NCI-H2196 treated with DMSO at 0.1 percent for 48 hours (cell line): ENCODE results near the gene ARID5B.

Experiments used
- DNase-seq: peaks from one replicate; lab custom pipeline; 2025; ENCODE audit not compliant: unreplicated experiment; lab: John Stamatoyannopoulos, UW

ARID5B gene

DNA sequence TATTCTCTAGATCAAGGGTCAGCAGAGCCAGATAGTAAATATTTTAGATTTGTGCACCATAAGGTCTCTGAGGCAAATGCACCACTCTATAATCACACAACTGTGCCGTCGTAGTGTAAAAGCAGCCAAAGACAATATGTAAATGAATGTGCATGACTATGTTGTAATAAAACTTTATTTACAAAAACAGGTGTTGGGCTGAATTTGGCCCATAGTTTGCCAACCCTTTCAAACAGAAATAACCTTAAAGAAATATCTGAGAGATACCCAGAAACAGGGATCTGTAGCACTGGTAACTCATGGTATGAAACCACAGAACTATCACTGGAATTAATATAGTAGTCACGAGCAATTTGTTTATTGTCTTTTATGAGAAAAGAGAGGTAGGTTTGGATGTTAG is 86.0 kb downstream of the ARID5B start:
- no peak for DNase-seq

DNA sequence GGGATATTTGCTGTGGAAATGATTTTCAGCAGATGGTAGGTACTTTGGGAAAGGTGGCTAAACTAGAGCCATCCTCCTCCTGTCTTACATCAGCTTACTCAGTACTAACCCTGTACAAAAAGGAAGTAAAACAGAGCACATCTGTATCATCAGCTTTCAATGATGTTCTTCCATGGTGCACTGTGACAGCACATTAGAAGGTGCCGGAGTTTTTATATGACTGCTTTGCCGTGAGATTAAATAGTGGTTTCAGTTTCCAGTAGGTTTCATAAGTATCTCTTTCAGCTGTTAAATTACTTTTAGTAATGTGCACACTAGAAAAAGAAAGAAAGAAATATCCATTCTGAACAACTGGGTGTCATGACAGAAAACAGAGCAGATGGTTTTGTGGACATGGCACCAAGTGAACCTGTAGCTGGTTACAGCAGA is 86.5 kb downstream of the ARID5B start:
- no peak for DNase-seq

DNA sequence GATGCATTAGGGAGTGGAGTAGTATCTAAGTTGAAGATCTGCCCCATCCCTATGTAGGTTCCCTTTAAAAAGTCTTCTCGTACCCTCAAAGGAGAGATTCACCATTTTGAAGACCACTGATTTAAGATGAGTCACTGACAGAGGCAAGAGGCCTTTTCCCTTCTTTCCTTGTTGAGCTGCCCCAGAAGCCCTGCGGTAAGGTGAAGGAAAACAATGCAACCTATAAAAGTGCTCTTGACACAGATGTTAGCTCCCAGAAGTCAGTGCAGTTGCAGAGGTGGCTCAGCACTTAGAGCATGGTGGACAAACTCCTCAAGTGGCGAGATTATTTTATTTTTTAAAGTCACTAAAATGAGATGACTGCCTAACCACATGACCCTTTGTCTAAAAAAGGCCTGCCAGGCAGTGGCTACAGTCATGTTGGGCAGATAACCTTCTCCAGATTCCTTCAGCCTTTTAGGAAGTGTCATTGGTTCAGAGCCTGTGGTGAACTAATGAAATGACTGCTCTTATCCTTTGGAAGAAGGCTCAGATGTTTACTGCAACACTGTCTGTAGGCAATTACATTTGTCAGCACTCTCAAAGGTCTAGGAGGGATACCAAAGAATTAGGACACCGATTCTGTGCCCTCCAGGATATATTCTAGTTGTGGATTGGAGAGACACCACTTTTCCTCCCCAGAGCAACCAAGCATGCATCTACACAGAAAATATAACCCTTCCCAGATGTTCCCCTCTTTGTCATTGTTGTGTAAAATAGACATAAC is 88.7 kb downstream of the ARID5B start:
- no peak for DNase-seq

DNA sequence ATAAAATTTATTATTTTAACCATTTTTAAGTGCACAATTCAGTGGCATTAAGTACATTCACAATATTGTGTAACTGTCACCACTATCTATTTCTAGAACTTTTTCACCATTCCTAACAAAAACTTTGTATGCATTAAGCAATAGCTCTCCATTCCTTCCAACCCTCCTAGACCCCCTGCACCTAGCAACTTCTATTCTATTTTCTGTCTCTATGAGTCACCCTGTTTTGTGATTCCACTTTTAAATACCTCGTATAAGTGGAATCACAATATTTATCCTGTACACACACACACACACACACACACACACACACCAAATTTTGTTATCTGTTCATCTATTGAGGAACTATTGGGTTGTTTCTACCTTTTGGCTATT is 89.2 kb downstream of the ARID5B start:
- no peak for DNase-seq

DNA sequence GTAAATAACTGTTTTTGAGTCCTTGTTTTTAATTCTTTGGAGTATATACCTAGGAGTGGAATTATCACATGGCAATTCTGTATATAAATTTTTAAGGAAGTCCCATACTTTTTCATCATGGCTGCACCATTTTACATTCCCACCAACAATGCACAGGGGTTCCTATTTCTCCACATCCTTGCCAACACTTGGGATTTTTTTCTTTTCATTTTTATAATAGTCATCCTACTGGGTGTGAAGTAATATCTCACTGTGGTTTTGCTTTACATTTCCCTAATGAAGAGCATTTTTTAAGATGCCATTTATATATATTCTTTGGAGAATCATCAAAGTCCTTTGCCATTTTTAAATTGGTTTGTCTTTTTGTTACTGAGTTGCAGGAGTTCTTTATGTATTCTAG is 89.7 kb downstream of the ARID5B start:
- DNase-seq = no peak

DNA sequence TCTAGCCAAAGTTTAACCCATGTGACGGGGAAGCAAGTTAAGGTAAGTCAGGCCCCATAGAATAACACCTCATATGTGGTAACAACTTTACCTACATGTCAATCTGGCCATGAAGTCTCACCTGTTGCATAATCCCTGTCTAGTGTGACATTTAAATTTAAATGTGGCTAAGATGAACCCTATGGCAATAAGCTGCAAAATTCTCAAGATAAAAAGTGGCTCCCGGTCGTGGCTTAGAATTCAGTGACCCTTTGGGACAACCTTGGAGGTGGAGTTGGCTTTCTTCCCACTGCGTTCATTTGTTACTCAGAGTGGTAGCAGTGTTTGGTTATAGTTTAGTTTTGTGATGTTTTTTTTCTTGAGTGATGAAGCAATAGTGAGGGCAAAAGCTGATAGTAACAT is 90.6 kb downstream of the ARID5B start:
- no peak for DNase-seq

DNA sequence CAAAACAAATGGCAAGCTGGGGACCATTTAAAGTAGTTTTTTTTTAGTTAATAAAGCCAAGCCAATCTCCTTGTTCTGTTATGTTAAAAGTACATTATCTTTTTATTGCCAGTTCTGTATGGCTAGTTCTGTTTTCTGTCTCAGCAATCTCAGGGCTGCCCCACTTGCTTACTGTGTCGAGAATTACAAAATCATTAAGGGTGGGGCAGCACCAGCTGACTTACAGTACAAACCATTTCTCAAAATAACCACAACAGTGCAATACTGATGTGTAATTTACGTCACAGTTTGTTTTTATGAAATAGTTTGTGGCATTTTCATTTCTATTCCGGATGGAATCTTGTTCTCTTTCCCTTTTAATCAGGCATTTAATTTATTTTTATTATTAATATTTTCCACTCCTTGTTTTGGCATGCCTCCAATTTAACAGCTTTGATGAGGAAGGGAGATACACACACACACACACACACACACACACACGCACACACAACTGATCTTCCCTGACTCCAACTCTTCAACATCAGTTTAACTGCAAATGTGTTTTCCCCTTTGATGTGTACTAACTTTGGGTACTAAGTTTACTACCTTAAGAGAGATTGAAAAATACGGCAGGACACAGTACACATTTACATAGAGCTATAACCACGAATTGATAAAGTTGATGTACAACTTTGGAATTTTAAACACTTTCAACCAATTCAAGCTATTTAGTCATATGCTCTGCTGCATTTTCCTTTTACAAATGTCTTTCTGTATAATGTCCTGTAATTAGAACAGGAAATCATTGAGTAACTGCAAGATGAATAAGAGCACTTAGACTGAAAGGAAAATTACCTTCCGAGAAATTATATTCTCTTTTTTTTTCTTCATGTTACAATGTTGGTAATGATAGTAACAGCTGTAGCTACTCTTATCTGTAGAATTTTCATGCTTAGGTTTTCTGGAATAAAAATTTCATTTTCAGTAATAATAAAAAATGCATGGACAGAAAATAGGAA is 91.5 kb downstream of the ARID5B start:
- DNase-seq = no peak

DNA sequence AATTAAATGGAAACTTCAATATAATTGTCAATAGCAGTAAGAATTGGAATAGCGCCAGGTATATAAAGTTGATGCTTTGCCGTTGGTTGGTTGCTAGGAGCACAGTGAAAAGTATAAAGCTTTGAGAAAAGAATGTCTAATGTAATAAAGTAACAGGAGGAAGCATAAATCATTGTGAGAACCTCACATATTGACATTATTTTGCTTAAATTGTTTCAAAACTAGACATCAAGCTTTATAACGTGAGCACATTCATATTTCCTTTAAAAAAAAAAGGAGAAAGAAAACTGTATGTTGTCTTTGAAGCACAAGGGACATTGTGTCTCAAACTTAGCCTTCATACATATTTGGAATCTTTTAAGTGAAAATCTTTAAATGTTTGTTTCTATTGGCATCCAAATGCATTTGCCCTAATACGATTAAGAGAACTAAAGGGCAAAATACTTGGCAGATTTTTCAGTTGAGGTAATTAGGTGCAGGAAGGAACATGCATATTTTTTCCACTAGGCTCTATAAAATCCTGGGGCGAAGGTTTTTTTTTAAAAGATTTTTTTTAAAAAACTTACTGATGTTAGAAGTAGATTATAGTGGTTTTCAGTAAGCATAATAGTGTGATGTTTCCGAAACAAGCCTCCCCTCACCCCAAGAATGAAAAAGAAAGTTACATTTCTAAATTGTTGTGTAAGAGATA is 92.4 kb downstream of the ARID5B start:
- DNase-seq = no peak

DNA sequence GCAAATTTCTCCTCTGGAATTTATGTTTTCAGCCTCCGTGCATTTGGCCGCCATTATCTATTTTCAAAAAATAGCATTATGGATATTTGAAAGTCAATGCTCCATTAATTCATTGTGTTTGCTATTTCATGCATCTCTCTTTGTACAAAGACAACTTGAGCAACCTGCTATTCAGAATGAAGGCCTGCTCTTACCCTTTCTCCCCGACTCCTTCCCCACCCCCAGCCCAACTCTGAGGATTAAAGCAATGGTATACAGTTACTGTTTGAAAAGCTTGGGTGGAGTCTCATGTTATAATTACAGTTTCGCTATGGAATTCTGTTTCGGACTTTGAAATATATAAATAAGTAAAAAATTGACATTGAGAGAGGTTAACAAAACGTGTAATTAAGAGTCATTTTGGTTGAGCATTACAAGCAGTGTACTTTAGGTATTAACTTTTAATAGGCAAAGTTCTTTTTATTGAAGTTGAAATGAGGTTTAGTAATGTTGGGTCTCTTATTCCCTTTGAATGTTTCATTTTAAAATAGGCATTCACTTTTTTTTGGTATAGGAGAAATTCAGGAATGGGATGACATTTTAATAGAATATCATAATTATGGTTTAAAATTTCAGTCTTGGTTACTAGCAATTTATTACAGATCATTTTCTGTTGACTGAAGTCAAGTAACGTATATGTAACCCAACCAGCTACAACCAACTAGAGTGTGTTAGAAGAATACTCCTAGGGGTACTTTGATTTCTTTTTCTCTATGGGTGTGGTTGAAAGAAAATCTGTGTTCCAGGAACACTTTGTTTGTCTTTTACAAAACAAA is 93.1 kb downstream of the ARID5B start:
- no peak for DNase-seq

DNA sequence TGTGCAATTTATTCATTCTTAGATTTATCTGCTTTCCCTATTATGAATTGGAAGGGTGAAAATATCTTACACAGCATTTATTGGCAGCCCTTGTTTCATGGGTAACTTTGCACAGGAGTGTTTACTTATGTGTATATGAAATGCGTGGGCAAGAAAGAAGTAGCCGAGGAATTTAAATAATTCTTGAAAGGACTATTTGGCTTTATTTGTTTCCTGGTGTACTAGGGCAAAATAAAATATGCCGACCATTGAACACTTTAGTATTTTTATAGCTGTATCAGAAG is 93.7 kb downstream of the ARID5B start:
- no peak for DNase-seq

DNA sequence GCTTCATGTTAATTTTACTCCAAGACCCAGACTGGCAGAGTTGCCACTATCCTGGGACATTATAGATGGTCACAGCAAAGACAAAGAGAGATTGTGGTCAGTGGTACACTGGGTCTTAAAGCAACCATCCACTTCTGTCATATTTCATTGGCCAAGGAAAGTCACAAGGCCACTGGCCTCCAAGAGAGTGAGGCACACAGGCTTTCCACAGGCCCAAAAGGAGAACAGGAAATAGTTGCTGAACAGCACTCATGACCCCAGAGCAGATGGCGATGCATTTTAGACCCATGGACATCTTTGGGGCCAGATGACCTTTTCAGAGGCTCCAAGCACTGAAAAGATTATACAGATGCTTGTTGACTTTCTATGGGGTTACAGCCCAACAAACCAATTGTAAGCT is 97.4 kb downstream of the ARID5B start:
- no peak for DNase-seq

DNA sequence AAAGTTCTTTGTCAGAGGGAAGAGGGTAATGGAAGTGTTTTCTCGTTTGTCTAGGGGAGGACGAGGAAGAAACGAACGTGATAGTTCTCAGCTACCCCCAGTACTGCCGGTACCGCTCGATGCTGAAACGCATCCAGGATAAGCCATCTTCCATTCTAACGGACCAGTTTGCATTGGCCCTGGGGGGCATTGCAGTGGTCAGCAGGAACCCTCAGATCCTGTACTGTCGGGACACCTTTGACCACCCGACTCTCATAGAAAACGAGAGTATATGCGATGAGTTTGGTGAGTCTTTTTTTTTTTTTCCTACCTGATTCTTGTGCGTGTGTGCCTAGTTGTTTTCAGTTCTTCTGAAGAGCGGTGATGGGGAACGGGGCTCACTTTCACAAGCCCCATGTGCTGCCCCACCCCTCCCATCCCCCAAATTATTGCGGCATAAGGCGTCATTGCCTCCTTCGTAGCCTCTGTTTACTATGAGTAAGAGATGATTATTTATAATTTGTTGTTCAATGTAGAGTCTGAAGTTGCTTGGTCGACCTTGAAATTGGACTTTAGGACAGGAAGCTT is 98.6 kb downstream of the ARID5B start:
- no peak for DNase-seq

DNA sequence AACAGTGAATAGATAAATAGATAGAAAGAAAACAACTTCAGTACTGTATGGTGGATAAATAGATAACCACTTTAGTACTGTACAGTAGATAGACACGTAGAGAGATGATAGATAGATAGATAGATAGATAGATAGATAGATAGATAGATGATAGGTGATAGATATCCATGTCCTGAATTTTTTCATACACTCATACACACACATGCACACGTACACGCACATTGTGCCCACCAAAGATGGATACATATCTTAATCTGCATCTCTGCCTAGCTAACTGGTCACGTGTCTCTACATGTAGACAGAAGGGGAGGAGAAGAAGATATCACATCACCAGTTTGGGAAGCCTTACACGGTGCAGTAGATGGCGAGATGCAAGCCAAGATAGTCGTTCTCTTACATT is 99.2 kb downstream of the ARID5B start:
- DNase-seq = no peak

DNA sequence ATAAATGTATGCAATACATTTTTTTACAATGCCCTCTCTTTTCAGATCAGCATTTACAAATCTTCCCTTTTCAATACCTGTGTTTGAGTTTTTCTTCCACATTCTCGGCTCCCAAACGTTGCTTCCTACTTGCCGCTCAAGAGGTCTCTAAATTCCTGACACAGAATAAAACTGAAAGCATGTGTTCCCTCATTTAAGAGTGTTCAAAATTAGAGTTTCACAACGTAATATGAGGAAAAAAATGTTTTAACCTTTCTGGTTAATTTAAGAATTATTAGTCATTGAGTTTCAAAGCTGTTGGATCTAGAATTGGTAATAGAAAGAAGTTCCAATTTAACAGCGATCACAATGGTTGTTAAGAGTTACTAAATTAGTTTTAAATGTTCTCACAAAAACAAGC is 100.4 kb downstream of the ARID5B start:
- no peak for DNase-seq

DNA sequence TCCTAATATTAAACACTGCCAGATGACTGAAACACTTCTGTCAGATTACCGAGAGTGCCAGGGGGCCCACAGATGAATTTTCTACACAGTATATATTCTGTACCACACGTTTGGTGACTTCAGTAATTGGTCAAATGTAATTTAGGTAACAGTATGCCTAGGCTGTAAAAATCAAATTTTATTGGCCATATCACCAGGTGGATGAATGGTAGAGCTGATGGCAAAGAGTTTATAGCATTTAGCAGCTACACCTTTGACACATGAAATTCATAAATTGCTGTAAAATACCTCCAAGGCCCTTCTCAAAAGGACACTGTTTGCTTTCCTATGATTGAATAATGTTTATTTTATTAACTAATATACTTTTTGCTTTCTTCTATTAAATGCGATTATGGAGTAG is 101.3 kb downstream of the ARID5B start:
- DNase-seq = no peak

DNA sequence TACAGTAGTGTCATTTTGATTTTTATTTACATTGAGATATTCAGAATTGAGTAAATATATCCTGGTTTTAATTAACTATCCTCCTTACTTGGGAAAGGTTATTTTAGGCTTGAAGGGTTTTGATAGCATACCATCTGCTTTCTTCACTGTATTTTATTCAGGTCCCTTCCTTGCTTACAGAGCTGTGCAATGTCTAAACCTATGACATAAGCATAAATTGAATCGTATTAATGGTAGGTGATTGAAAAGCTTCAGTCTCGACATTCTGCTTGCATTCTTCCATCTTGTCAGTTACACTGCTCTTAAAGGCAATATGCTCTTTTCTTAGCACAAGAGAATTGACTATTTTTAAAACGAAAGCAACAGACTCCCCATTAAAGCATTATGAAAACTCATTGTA is 102.5 kb downstream of the ARID5B start:
- DNase-seq = no peak

DNA sequence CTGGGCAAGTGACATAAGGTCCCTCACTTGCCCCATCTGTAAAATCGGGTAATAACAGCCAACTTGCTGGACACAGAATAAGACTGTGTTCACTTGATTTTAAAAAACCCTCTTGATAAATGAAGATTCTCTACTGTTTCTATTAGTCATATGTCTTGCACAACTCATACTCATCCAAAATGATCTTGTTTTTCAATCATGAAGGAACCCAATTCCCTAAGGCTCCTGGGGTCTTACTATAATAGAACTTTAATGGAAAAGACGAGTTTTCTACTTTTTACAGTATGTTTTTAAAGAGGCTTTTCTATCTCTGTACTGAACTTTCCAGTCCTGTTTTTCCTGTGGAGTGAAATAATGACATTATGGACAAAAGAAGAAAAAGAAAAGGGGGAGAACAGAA is 103.8 kb downstream of the ARID5B start:
- no peak for DNase-seq

DNA sequence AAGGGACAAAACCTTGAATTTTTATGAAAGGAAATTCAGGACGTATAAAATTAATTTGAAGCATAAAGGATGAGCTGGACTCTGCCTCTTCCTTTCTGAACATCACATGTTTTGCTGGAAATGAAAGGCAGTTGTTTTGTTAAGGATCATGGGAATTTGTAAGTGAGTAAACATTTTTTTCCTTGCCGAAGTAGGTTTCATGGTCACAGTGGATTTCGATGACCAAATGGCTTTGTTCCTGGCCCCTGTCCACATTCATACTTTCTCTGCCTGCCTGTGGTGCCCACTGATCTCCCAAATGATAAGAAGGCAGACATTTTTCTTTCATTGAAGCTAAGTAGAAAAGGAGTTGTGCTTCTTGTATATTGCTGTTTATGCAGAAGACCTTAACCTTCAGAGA is 104.2 kb downstream of the ARID5B start:
- no peak for DNase-seq

DNA sequence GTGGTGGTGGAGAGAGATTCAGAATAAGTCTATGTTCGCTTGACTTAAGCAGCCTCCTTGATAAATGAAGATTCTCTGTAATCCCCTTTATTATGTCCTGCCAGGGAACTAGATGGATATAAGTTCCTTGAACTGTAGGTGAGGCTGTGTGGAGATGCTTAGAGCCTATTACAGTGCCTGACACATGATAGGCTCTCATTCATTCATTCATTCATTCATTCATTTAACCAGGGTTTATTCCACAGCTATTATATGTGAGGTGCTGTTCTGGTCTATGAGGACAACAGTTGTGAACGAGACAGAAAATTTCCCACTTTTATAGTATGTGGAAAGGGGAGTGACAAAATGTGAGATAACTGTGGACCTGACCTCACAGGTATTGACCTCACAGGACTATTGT is 105.6 kb downstream of the ARID5B start:
- no peak for DNase-seq

DNA sequence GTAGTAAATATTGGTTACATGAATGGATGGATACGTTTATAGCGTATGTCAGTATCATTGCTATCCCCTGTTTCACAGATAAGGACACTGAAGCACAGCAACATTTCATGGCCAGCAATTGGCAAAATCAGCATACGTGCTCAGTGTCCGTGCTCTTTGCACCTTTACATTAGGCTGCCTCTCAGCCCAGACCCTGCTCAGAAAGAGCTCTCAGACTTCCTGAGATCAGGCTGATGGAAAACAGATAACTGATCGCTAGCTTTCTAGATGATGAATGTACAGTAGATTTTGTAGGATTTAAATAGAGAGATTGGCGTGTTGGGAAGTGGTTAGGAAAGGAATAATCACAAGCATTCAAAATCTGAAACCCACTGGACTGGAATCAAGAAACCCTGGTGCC is 106.7 kb downstream of the ARID5B start:
- no peak for DNase-seq

DNA sequence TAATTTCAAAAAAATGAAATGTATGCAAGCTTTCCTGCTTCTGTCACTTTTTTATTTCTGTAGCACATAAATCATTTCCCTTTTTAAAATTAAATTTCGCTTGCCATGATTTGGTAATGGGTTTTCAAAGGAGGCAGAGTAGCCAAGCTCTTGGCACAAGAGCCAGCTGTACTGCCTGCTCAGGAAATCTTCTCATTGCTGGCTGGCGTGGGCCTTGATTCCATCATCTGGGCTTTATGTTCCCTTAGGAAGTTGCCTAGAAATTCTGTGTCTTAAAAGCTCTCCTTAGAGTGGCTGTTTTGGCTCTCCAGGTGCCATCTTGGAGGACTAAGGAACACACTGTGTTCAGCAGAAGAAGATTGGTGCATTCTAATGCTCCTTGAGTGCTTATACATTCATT is 107.4 kb downstream of the ARID5B start:
- no peak for DNase-seq
